ENCODE measurements around the gene MCOLN3.

Gene MCOLN3

DNA sequence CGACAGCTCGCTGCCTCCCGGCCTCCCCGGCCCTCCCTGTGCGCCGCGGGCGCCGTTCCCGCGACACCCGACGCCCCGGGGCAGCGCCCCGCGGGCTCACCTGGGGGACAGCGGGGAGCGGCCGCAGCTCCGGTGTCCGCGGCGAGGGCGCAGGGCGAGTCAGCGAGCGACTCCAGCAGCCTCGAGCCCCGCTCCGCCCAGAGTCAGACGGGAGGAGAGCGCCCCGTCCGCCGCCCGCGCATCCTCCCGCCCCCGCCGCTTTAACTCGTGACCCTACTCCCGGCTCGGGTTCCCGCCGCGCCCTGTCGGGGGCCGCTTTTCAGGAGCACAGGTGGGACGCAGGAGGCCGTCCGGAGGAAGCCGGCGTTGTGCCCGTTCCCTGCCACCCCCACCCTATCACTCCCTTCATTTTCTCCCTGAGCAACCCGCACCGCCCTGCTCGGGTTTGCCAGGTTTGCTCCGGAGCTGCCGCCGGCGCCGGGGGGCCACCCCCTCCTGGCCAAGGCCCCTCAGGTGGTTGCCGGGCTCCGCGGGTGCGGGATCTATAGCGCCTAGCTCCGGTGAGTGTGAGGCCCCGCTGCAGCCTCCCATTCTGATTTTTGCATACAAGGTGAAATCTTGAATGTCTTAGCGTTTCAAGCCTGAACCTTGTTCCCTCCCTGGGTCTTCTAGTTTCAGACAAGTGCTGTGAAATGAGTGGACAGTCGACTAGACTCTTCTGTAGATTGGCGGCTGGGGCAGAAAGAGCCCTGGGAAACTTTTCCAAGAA, at the start of gene MCOLN3:
TSS of gene MCOLN3 (minus strand) at position 205 of the 769 bp plus-strand sequence. CDS start 3,140 bp downstream, outside the sequence.
- DNase-seq (peak; percentile 4), ATAC-seq (replicated peaks) (peak; percentile 68 to 70)
- peaks cover 43 to 58% of the 10 kb centered on the region in 2 donors for H3K27me3 Mint-ChIP-seq
- H3K27ac Mint-ChIP-seq = peak within 1 kb of the TSS; percentile 56
- peak within 1 kb of the TSS; percentile 81 to 84 for H3K4me3 Mint-ChIP-seq
- no peaks in the 10 kb centered on the region for H3K9me3 Mint-ChIP-seq
- peaks cover 8 to 19% of the 10 kb centered on the region in 2 donors for H3K4me1 Mint-ChIP-seq
- no peaks in the 10 kb centered on the region for H3K36me3 Mint-ChIP-seq

DNA sequence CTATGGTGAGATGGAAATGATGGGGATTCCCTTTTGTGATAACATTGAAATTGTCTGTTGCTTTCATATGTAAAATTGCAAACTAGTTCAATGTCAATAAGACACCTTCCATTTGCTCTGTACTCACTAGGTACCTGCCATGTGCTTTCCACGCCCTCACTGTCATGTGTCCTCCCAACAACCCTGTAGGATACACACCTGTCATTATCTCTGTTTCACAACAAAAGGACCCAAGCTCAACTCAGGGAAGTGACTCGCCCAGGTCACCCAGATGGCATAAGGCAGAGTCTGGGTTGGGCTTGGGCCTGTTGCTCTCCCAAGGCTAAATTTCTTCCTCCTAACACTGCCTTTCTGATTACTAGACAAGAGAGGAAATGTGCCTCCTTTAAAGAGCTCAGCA, 45.3 kb upstream of the MCOLN3 start:
- no peak for DNase-seq
- H3K27ac Mint-ChIP-seq = no peak overlapping the region
- ATAC-seq (replicated peaks) = no peak
- peaks cover 2 to 9% of the 10 kb centered on the region in 2 donors for H3K4me1 Mint-ChIP-seq
- no peak overlapping the region for H3K4me3 Mint-ChIP-seq
- H3K36me3 Mint-ChIP-seq = no peaks in the 10 kb centered on the region
- no peaks in the 10 kb centered on the region for H3K9me3 Mint-ChIP-seq
- peaks cover 34 to 54% of the 10 kb centered on the region in 2 donors for H3K27me3 Mint-ChIP-seq

- DNase-seq = no peak
- Mint-ChIP-seq H3K4me1 (peaks cover 2 to 9% of the 10 kb centered on the region in 2 donors), H3K27me3 (peaks cover 29 to 50% of the 10 kb centered on the region in 2 donors), H3K4me3 (peak overlapping the region; percentile 54 to 65), H3K9me3 (no peaks in the 10 kb centered on the region), H3K27ac (no peak overlapping the region), H3K36me3 (no peaks in the 10 kb centered on the region)
- ATAC-seq (replicated peaks) = peak; percentile 48 to 58
These were observed 43.5 kb upstream of the MCOLN3 start for GRCh38 chr1:85091671-85092280.

DNA sequence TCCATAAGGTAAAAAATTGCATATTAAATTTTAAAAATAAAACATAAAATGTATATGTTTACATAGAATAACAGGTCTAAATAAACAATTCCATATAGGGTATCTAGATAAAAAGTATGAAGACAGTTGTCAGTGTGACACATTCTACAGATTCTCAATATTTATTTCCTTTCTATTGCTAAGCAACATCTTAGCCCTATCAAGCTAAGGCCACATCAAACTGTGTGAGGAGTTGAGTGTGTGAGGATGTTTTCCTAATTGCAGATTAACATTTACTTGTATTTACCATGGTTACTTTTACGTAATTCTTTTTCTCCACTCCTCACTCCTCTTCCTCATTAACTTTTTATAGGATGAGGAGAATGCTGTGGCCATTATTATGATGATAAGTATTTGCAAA, 41.9 kb upstream of the MCOLN3 start:
- no peak overlapping the region for H3K27ac Mint-ChIP-seq

GRCh38 chr1:85089203-85089602, 40.9 kb upstream of the MCOLN3 start:
- peaks cover 2 to 9% of the 10 kb centered on the region in 2 donors for H3K4me1 Mint-ChIP-seq
- no peak overlapping the region for H3K4me3 Mint-ChIP-seq
- H3K27ac Mint-ChIP-seq = no peak overlapping the region
- ATAC-seq (replicated peaks) (no peak), DNase-seq (no peak)
- H3K36me3 Mint-ChIP-seq = no peaks in the 10 kb centered on the region
- H3K27me3 Mint-ChIP-seq = peaks cover 22 to 34% of the 10 kb centered on the region in 2 donors
- no peaks in the 10 kb centered on the region for H3K9me3 Mint-ChIP-seq

More for the DNA sequence above, 41.9 kb upstream of the MCOLN3 start:
- no peak for DNase-seq
- peaks cover 19 to 36% of the 10 kb centered on the region in 2 donors for H3K27me3 Mint-ChIP-seq
- H3K4me3 Mint-ChIP-seq = no peak overlapping the region
- ATAC-seq (replicated peaks) = no peak
- H3K9me3 Mint-ChIP-seq = no peaks in the 10 kb centered on the region
- peaks cover 2 to 9% of the 10 kb centered on the region in 2 donors for H3K4me1 Mint-ChIP-seq
- H3K36me3 Mint-ChIP-seq = no peaks in the 10 kb centered on the region

DNA sequence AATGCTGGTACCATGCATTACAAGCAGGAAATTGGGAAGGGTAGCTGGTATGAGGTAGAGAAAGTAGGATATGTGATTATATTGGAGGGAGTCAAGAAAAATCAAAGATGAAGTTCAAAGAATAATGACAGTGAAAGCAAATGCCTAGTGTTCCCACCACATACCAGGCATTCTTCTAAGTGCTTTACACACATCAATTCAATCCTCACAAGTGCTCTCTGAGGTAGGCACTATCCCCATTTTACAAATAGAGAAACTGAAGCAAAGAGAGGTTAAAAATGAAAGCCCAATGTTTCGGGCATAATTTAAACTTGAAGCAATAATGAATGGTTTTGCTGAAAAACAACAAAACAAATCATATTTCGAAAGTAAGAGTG, 40.1 kb upstream of the MCOLN3 start:
- Mint-ChIP-seq H3K9me3 (no peaks in the 10 kb centered on the region), H3K27ac (no peak overlapping the region), H3K27me3 (peaks cover 17 to 26% of the 10 kb centered on the region in 2 donors), H3K4me3 (no peak overlapping the region), H3K4me1 (peaks cover 2 to 9% of the 10 kb centered on the region in 2 donors), H3K36me3 (no peaks in the 10 kb centered on the region)
- ATAC-seq (replicated peaks) (no peak), DNase-seq (no peak)

- H3K4me3 Mint-ChIP-seq = no peak overlapping the region
- no peak for DNase-seq
- H3K4me1 Mint-ChIP-seq = peaks cover 2 to 9% of the 10 kb centered on the region in 2 donors
- no peak for ATAC-seq (replicated peaks)
- peaks cover 16 to 24% of the 10 kb centered on the region in 2 donors for H3K27me3 Mint-ChIP-seq
- no peaks in the 10 kb centered on the region for H3K36me3 Mint-ChIP-seq
- H3K9me3 Mint-ChIP-seq = no peaks in the 10 kb centered on the region
- no peak overlapping the region for H3K27ac Mint-ChIP-seq
These were observed 39.5 kb upstream of the MCOLN3 start for GRCh38 chr1:85087659-85088407.

GRCh38 chr1:85085417-85085816, 37.1 kb upstream of the MCOLN3 start:
- Mint-ChIP-seq H3K27ac (no peak overlapping the region), H3K4me3 (no peak overlapping the region), H3K36me3 (no peaks in the 10 kb centered on the region), H3K4me1 (no peaks in the 10 kb centered on the region), H3K9me3 (no peaks in the 10 kb centered on the region), H3K27me3 (peaks cover 19 to 21% of the 10 kb centered on the region in 2 donors)
- DNase-seq (no peak), ATAC-seq (replicated peaks) (peak; percentile 42 to 52)

- Mint-ChIP-seq H3K9me3 (peaks cover 0 to 9% of the 10 kb centered on the region in 2 donors), H3K4me1 (peaks cover 2 to 5% of the 10 kb centered on the region in 2 donors), H3K36me3 (no peaks in the 10 kb centered on the region), H3K27me3 (peaks cover 23 to 31% of the 10 kb centered on the region in 2 donors), H3K27ac (no peak overlapping the region), H3K4me3 (no peak overlapping the region)
- ATAC-seq (replicated peaks) = no peak
- DNase-seq = no peak
These were observed 30.6 kb upstream of the MCOLN3 start for GRCh38 chr1:85078903-85079302.

- H3K4me3 Mint-ChIP-seq = no peak overlapping the region
- no peak for DNase-seq
- peaks cover 0 to 9% of the 10 kb centered on the region in 2 donors for H3K9me3 Mint-ChIP-seq
- no peaks in the 10 kb centered on the region for H3K36me3 Mint-ChIP-seq
- H3K27me3 Mint-ChIP-seq = peaks cover 10 to 18% of the 10 kb centered on the region in 2 donors
- ATAC-seq (replicated peaks) = no peak
- H3K4me1 Mint-ChIP-seq = peaks cover 2 to 5% of the 10 kb centered on the region in 2 donors
- no peak overlapping the region for H3K27ac Mint-ChIP-seq
These were observed 26.2 kb upstream of the MCOLN3 start for GRCh38 chr1:85074365-85074964.

DNA sequence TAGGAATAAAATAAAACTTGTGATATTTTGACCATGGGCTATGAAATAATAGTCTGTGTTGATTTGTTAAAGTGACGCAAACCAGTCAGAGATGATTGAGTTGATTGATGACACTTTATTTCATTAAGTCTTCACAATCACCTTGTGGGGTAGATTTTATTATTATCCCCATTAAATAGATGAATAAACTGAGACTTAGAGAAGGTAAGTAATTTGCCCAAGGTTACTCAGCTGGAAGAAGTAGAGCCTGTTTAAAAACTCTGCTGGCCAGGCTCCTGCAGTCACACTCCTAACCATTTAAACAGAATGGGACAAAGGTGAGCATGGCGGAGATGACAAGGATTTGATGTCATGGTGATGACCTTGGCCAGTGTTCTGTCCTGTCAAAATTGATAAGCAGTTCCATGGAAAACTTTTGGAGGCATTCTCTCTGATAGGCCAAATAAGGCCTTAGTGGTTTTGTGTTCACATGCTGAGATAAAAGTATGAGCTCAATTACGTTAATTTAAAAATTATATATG, 22.7 kb upstream of the MCOLN3 start:
- Mint-ChIP-seq H3K4me1 (peaks cover 2 to 5% of the 10 kb centered on the region in 2 donors), H3K27ac (no peak overlapping the region), H3K9me3 (peaks cover 3 to 5% of the 10 kb centered on the region in 2 donors), H3K27me3 (peaks cover 14 to 17% of the 10 kb centered on the region in 2 donors), H3K4me3 (no peak overlapping the region), H3K36me3 (no peaks in the 10 kb centered on the region)
- no peak for DNase-seq
- no peak for ATAC-seq (replicated peaks)

DNA sequence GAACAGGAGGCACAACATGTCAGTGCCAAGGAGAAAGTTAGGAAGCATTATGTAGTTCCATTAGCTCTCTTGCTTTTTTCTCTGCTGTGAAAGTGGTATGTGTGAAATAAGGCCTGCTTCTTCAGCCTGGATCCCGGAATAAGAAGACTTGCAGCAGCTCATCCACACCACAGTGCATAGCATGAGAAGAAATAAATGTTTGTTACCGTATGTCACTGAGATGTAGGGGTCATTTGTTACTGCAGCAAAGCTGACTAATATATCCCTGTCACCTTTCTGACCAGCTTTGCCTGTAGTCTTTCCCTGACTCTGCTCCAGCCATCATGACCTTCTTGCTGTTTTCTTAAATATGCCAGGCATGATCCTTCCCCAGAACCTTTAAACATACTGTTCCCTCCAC, 20.5 kb upstream of the MCOLN3 start:
- ATAC-seq (replicated peaks) (no peak), DNase-seq (no peak)
- Mint-ChIP-seq H3K27me3 (peaks cover 8 to 20% of the 10 kb centered on the region in 2 donors), H3K36me3 (no peaks in the 10 kb centered on the region), H3K4me3 (no peak overlapping the region), H3K4me1 (no peaks in the 10 kb centered on the region), H3K27ac (no peak overlapping the region), H3K9me3 (peaks cover 0 to 3% of the 10 kb centered on the region in 2 donors)

DNA sequence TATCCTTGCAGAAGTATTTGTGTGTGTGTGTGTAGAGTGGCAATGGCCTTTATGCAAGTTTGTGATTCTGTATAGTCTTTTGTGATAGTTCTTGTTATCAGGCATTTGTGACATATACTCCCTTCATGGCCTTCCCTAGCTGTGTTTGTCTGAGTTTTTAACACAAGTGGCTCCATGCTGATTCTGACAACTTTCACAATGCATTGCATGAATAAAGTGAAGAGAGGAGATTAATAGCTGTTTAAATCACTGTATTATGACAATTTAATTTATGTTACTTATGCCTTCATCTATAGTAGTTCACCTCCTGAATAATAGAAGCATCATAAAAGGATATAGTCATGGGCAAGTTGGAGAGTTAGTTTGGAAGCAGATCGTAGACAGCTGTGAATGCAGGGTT, 17.2 kb upstream of the MCOLN3 start:
- peaks cover 0 to 3% of the 10 kb centered on the region in 2 donors for H3K9me3 Mint-ChIP-seq
- DNase-seq = no peak
- H3K36me3 Mint-ChIP-seq = no peaks in the 10 kb centered on the region
- ATAC-seq (replicated peaks) = no peak
- no peak overlapping the region for H3K27ac Mint-ChIP-seq
- peaks cover 24 to 40% of the 10 kb centered on the region in 2 donors for H3K27me3 Mint-ChIP-seq
- H3K4me1 Mint-ChIP-seq = peaks cover 10 to 11% of the 10 kb centered on the region in 2 donors
- H3K4me3 Mint-ChIP-seq = no peak overlapping the region
